Activated CD4-positive, alpha-beta memory T cell treated with anti-CD3 and anti-CD28 coated beads, Interleukin-2, amount 10 ng/mL, durations not matched to agents 7 days and 5 days (primary cell): ENCODE measurements around the gene EMSY. TPM values are rescaled to one million over a fixed set of nuclear protein-coding genes. Genes with fewer than 3 reads are reported as not detected.

ENCODE experiments used
- CTCF ChIA-PET: fragments of 350-600 bp; sonication (Branson Sonifier 250); formaldehyde crosslinking; loops from one replicate; lab custom pipeline; 2021; ENCODE audit warnings: antibody characterized with exemption, inconsistent platforms; lab: Charles Lee
- POLR2A ChIA-PET: fragments of 350-600 bp; sonication (Branson Sonifier 250); formaldehyde crosslinking; loops from one replicate; lab custom pipeline; 2021; ENCODE audit warnings: antibody characterized with exemption; lab: Charles Lee
- DNase-seq: peaks from one replicate; pipeline ENCODE4 v3.0.0-alpha.2; 2020
- H3K27ac Mint-ChIP-seq: one replicate; pipeline ENCODE4 v1.8.0; 2021; ENCODE audit warnings: mild to moderate bottlenecking, mixed read lengths
- H3K27me3 Mint-ChIP-seq: one replicate; pipeline ENCODE4 v1.8.0; 2021; ENCODE audit warnings: mixed read lengths
- H3K36me3 Mint-ChIP-seq: one replicate; pipeline ENCODE4 v1.8.0; 2021; ENCODE audit warnings: low read depth, mixed read lengths
- H3K4me1 Mint-ChIP-seq: one replicate; pipeline ENCODE4 v1.8.0; 2021; ENCODE audit warnings: mixed read lengths
- H3K4me3 Mint-ChIP-seq: one replicate; pipeline ENCODE4 v1.8.0; 2021; ENCODE audit warnings: mild to moderate bottlenecking, mixed read lengths
- H3K9me3 Mint-ChIP-seq: one replicate; pipeline ENCODE4 v1.8.0; 2021; ENCODE audit warnings: mixed read lengths
- total RNA-seq, 2 experiments: library from RNA; stranded (reverse); gene quantifications; one replicate each; pipeline ENCODE4 v1.2.3, GENCODE V29; 2021

EMSY gene
- total RNA-seq, 2 experiments from 2014 or later = 33.9 to 35.5 TPM

- POLR2A ChIA-PET = no interaction called here
- Mint-ChIP-seq H3K27ac (no peak overlapping the region), H3K27me3 (no peaks in the 10 kb centered on the region), H3K4me3 (no peak overlapping the region), H3K9me3 (no peaks in the 10 kb centered on the region), H3K4me1 (no peaks in the 10 kb centered on the region), H3K36me3 (peaks cover 5% of the 10 kb centered on the region)
- CTCF ChIA-PET = interaction anchor here (1.1 to 3.5 kb wide), 3 partner anchors 17 to 302 kb away, joined by 3 to 25 read pairs (median 5); no protein-coding TSS in a partner anchor
- no peak for DNase-seq
Measured at GRCh38 chr11:76510060-76511047, 65.5 kb downstream of the EMSY start.

GRCh38 chr11:76512851-76513653 lies 68.2 kb downstream of the EMSY start:
- Mint-ChIP-seq H3K9me3 (no peaks in the 10 kb centered on the region), H3K36me3 (peaks cover 5% of the 10 kb centered on the region), H3K4me1 (no peaks in the 10 kb centered on the region), H3K27ac (no peak overlapping the region), H3K27me3 (no peaks in the 10 kb centered on the region), H3K4me3 (no peak overlapping the region)
- CTCF ChIA-PET = interaction anchor here (0.9 to 3.5 kb wide), 4 partner anchors 167 to 308 kb away, joined by 3 to 25 read pairs (median 6); no protein-coding TSS in a partner anchor
- no peak for DNase-seq
- POLR2A ChIA-PET = interaction anchor here (0.6 kb wide), 1 partner anchor 85 kb away, joined by 3 read pairs; no protein-coding TSS in a partner anchor

DNA sequence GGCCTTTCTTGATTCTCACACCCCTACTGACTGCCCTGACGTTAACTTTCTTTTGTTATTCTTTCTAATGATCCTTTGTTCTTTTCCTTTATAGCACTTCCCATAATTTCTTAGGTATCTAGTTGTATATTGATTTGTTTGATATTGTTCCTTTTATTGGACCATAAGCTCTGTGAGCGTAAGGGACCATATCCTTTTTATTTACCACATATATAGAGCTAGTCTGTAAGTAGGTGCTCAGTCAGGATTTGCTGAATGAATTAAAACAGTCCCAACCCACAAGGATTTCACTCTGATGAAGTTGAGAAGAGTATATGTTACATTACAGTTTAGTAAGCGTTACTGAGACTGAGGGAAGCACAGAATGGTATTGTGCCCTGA lies 68.8 kb downstream of the EMSY start:
- H3K4me3 Mint-ChIP-seq = no peak overlapping the region
- no peak for DNase-seq
- H3K4me1 Mint-ChIP-seq = no peaks in the 10 kb centered on the region
- ChIA-PET POLR2A (no interaction called here), CTCF (interaction anchor here (1.7 kb wide), 1 partner anchor 191 kb away, joined by 6 read pairs; no protein-coding TSS in a partner anchor)
- H3K27ac Mint-ChIP-seq = no peak overlapping the region
- H3K36me3 Mint-ChIP-seq = peaks cover 5% of the 10 kb centered on the region
- H3K9me3 Mint-ChIP-seq = no peaks in the 10 kb centered on the region
- no peaks in the 10 kb centered on the region for H3K27me3 Mint-ChIP-seq

DNA sequence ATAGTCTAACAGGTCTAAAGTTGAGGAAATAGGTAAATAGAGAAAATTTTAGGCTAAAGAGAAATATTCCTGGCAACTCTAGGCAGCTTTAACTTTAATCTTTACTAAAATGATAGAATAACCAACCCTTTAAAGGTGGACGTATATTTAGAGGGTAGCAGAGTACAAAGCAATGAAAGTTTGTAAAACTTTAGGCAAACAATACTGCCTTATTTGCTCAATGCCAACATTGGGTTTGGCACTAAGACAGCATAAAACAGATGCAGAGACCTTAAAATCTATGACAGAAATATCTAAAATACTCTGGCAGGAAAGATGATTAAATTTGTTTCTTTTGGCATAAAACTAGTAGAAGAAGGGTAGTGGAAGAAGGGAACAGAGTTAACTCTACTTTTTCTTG lies 70.7 kb downstream of the EMSY start:
- H3K27ac Mint-ChIP-seq = no peak overlapping the region
- CTCF ChIA-PET = no interaction called here
- no peak for DNase-seq
- H3K4me3 Mint-ChIP-seq = no peak overlapping the region
- H3K27me3 Mint-ChIP-seq = no peaks in the 10 kb centered on the region
- POLR2A ChIA-PET = no interaction called here
- H3K9me3 Mint-ChIP-seq = no peaks in the 10 kb centered on the region
- no peaks in the 10 kb centered on the region for H3K4me1 Mint-ChIP-seq
- peaks cover 5% of the 10 kb centered on the region for H3K36me3 Mint-ChIP-seq

DNA sequence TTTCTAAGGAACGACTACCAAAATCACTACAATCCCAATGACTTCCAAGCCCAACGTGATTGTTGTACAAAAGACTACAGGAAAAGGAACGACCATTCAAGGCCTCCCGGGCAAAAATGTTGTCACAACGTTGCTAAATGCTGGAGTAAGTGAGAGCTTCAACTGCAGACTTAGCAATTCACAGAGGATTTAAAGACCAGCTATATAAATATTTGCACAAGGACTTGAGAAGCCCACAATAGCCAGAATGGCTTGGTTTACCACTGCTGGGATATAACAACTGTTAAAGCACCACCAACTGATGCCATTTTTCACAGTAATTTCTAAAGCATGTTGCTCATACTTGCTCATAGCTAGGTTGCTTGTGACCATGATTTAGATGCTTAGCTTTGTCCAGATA lies 78.3 kb downstream of the EMSY start:
- Mint-ChIP-seq H3K36me3 (peaks cover 32% of the 10 kb centered on the region), H3K4me1 (peaks cover 4% of the 10 kb centered on the region), H3K27me3 (no peaks in the 10 kb centered on the region), H3K9me3 (no peaks in the 10 kb centered on the region), H3K27ac (no peak overlapping the region), H3K4me3 (no peak overlapping the region)
- POLR2A ChIA-PET = no interaction called here
- CTCF ChIA-PET = interaction anchor here (0.7 to 1.1 kb wide), 2 partner anchors 157 to 316 kb away, joined by 3 read pairs; no protein-coding TSS in a partner anchor
- no peak for DNase-seq

GRCh38 chr11:76523786-76524436 lies 79.1 kb downstream of the EMSY start:
- POLR2A ChIA-PET = no interaction called here
- CTCF ChIA-PET = interaction anchor here (0.7 to 1.3 kb wide), 4 partner anchors 156 to 317 kb away, joined by 3 to 4 read pairs (median 3); no protein-coding TSS in a partner anchor
- H3K36me3 Mint-ChIP-seq = peaks cover 40% of the 10 kb centered on the region
- H3K9me3 Mint-ChIP-seq = no peaks in the 10 kb centered on the region
- H3K27me3 Mint-ChIP-seq = no peaks in the 10 kb centered on the region
- no peak for DNase-seq
- peaks cover 4% of the 10 kb centered on the region for H3K4me1 Mint-ChIP-seq
- H3K4me3 Mint-ChIP-seq = no peak overlapping the region
- no peak overlapping the region for H3K27ac Mint-ChIP-seq

DNA sequence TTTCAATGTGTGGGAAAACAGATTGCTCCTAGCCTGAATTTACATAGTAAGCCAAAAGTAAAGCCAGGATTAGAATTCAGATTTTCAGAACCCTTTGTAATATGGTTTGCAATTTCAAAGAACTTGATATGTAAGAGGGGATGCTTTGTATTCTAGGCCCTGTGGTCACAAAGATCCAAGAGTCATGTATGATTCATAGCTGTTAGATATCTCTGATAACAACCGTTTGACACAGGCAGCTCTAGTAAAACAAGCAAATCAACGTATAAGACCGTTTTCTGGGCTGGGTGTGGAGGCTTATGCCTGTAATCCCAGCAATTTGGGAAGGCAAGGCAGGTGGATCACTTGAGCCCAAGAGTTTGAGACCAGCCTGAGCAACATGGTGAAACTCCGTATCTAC lies 79.6 kb downstream of the EMSY start:
- ChIA-PET POLR2A (no interaction called here), CTCF (interaction anchor here (1.2 to 1.3 kb wide), 2 partner anchors 156 to 317 kb away, joined by 3 to 4 read pairs; no protein-coding TSS in a partner anchor)
- Mint-ChIP-seq H3K4me1 (peaks cover 4% of the 10 kb centered on the region), H3K9me3 (no peaks in the 10 kb centered on the region), H3K4me3 (no peak overlapping the region), H3K36me3 (peaks cover 45% of the 10 kb centered on the region), H3K27me3 (no peaks in the 10 kb centered on the region), H3K27ac (no peak overlapping the region)
- no peak for DNase-seq

- peaks cover 4% of the 10 kb centered on the region for H3K4me1 Mint-ChIP-seq
- DNase-seq = no peak
- ChIA-PET CTCF (interaction anchor here (1.2 to 1.3 kb wide), 2 partner anchors 155 to 318 kb away, joined by 3 to 4 read pairs; no protein-coding TSS in a partner anchor), POLR2A (no interaction called here)
- H3K27ac Mint-ChIP-seq = no peak overlapping the region
- no peaks in the 10 kb centered on the region for H3K27me3 Mint-ChIP-seq
- H3K4me3 Mint-ChIP-seq = no peak overlapping the region
- H3K36me3 Mint-ChIP-seq = peaks cover 45% of the 10 kb centered on the region
- H3K9me3 Mint-ChIP-seq = no peaks in the 10 kb centered on the region
Measured at GRCh38 chr11:76524919-76525318, 80.1 kb downstream of the EMSY start.

DNA sequence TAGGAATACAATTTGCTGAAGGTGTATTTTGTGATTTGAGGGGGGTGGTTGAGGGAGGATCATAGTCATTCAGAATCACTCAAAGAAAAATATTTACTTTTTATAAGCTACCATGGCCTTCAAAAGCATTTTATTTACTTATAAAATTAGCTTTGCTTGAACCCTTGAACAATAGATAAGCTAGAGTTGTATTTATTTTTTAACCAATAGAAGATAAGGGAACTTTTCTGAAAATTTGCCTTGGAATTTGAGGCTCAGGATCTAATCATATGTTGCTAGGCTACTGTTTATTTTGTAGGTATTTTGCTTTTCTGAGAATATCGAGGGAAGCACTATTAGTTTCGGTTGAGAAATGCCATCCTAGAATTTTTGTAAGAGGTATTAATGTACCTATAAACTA lies 82.1 kb downstream of the EMSY start:
- no peaks in the 10 kb centered on the region for H3K9me3 Mint-ChIP-seq
- POLR2A ChIA-PET = no interaction called here
- peaks cover 4% of the 10 kb centered on the region for H3K4me1 Mint-ChIP-seq
- DNase-seq = no peak
- H3K27ac Mint-ChIP-seq = no peak overlapping the region
- H3K27me3 Mint-ChIP-seq = no peaks in the 10 kb centered on the region
- CTCF ChIA-PET = interaction anchor here (0.7 to 1.8 kb wide), 2 partner anchors 16 to 159 kb away, joined by 3 to 5 read pairs; no protein-coding TSS in a partner anchor
- H3K36me3 Mint-ChIP-seq = peaks cover 49% of the 10 kb centered on the region
- no peak overlapping the region for H3K4me3 Mint-ChIP-seq

DNA sequence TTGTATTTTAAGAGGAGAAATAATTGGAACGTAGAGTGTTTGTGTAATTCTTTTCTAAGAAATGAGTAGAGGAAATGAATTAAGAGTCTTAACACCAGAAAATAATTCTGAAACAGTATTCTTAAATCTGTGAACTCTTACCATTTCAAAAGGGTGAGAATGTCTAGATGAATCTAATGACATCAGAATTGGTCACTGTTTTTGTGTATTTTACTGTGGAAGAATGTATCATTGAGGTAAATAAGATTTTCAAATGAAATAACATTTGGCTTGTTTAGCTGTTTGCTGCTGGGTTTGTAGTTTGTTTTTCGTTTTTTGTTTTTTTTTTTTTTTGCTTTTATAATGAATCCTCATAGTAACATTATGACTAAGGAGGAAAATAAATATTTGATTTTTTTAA lies 97.6 kb downstream of the EMSY start:
- Mint-ChIP-seq H3K27me3 (no peaks in the 10 kb centered on the region), H3K4me1 (peaks cover 19% of the 10 kb centered on the region), H3K36me3 (peaks cover 59% of the 10 kb centered on the region), H3K27ac (no peak overlapping the region), H3K9me3 (no peaks in the 10 kb centered on the region), H3K4me3 (no peak overlapping the region)
- DNase-seq = no peak
- ChIA-PET POLR2A (no interaction called here), CTCF (no interaction called here)

DNA sequence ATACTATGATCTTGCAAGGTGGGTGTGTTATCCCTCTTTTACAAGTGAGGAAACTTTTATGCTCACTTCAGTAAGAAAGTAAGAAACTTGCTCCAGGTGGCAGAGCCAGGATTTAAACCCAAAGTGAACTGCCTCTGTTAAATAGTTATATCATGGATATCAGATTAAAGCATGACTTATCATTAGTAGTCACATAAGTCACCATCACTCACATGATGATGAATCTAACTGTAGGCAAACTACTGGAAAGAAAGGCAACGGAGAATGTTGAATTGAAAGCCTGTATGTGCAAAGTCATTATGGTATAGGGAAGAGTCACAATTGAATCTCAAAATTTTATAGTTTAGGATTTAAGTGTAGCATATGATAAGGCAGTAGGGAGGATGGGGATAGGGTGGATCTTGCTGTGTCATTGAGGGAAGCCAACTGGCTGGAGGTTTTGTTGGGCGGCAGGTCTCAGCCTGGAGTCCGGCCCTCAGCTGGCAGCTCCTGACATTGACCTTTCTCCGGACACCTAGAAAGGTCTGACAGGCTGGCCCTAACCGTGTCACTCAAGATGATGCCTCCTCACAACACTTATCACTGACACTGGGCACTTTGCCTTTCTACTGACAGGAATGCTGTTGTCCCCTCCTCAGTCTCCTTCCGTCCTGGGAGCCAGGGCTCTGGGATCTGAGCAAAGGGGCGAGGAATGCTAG lies 98.3 kb downstream of the EMSY start:
- Mint-ChIP-seq H3K36me3 (peaks cover 56% of the 10 kb centered on the region), H3K4me3 (no peak overlapping the region), H3K27me3 (no peaks in the 10 kb centered on the region), H3K9me3 (no peaks in the 10 kb centered on the region), H3K4me1 (peaks cover 19% of the 10 kb centered on the region), H3K27ac (no peak overlapping the region)
- no peak for DNase-seq
- POLR2A ChIA-PET = no interaction called here
- CTCF ChIA-PET = no interaction called here

- CTCF ChIA-PET = interaction anchor here (1.1 kb wide), 1 partner anchor 131 kb away, joined by 4 read pairs; no protein-coding TSS in a partner anchor
- Mint-ChIP-seq H3K4me3 (no peak overlapping the region), H3K27me3 (no peaks in the 10 kb centered on the region), H3K36me3 (peaks cover 28% of the 10 kb centered on the region), H3K9me3 (no peaks in the 10 kb centered on the region), H3K27ac (no peak overlapping the region), H3K4me1 (peaks cover 12% of the 10 kb centered on the region)
- DNase-seq = no peak
- POLR2A ChIA-PET = no interaction called here
Measured at GRCh38 chr11:76550781-76551180, 106.0 kb downstream of the EMSY start.
